DND-41 (cell line): ENCODE results near the gene CLEC4F.

Experiments
- ATAC-seq: fragments of 200-7000 bp; cut with Tn5 transposase; 3 replicates; pipeline ENCODE4 v1.9.1; 2021; ENCODE audit warnings: low read depth; ENCODE audit not compliant: insufficient read depth
- DNase-seq: peaks from one replicate; pipeline ENCODE4 v3.0.0-alpha.2; 2020
- H2AFZ ChIP-seq: 2 replicates; pipeline ENCODE4 v1.6.0; 2012; ENCODE audit warnings: low read depth, low read length
- H3K27ac ChIP-seq: 2 replicates; pipeline ENCODE4 v1.5.1; 2012; ENCODE audit warnings: low read length, inconsistent platforms
- H3K27me3 ChIP-seq: fragments of 200-600 bp; sonication (generic); 2 replicates; pipeline ENCODE4 v1.6.0; 2012; ENCODE audit warnings: low read length, mild to moderate bottlenecking, inconsistent platforms; ENCODE audit not compliant: insufficient read depth, poor library complexity
- H3K36me3 ChIP-seq: 2 replicates; pipeline ENCODE4 v1.5.1; 2012; ENCODE audit warnings: low read length, inconsistent platforms; ENCODE audit not compliant: insufficient read depth
- H3K4me1 ChIP-seq: 2 replicates; pipeline ENCODE4 v1.5.1; 2012; ENCODE audit warnings: mild to moderate bottlenecking, low read length; ENCODE audit not compliant: insufficient read depth
- H3K4me2 ChIP-seq: 2 replicates; pipeline ENCODE4 v1.6.0; 2012; ENCODE audit warnings: mild to moderate bottlenecking, moderate library complexity, low read length, inconsistent platforms; ENCODE audit not compliant: insufficient read depth
- H3K4me3 ChIP-seq, 2 experiments: fragments of 200-600 bp in 1 of 2; shearing (Covaris generic) in 1 of 2; 2 replicates each; pipeline ENCODE4 v1.5.1; 2012 to 2016; ENCODE audit warnings: inconsistent platforms in 2 of 2, low read length in 2 of 2, mild to moderate bottlenecking in 2 of 2, low read depth in 1 of 2, moderate library complexity in 1 of 2
- H3K79me2 ChIP-seq: 2 replicates; pipeline ENCODE4 v1.6.0; 2012; ENCODE audit warnings: low read length, inconsistent platforms; ENCODE audit not compliant: insufficient read depth
- H3K9ac ChIP-seq: 2 replicates; pipeline ENCODE4 v1.6.0; 2012; ENCODE audit warnings: low read depth, mild to moderate bottlenecking, inconsistent platforms, low read length, moderate library complexity
- H3K9me3 ChIP-seq: 2 replicates; pipeline ENCODE4 v1.5.1; 2012; ENCODE audit warnings: low read length, moderate library complexity, mild to moderate bottlenecking, inconsistent platforms; ENCODE audit not compliant: insufficient read depth, severe bottlenecking
- H4K20me1 ChIP-seq: 2 replicates; pipeline ENCODE4 v1.6.0; 2012; ENCODE audit warnings: low read length; ENCODE audit not compliant: insufficient read depth
- CTCF ChIP-seq: IDR thresholded peaks from 2 replicates; pipeline ENCODE4 v1.5.1; 2012; ENCODE audit warnings: borderline replicate concordance, low read length, moderate library complexity, mild to moderate bottlenecking; ENCODE audit not compliant: poor library complexity, severe bottlenecking; ENCODE audit errors: extremely low read depth
- EZH2 ChIP-seq: IDR thresholded peaks from 3 replicates; pipeline ENCODE4 v1.6.1; 2012; ENCODE audit warnings: borderline replicate concordance, low read depth, mild to moderate bottlenecking, moderate library complexity, low read length, inconsistent platforms; ENCODE audit not compliant: severe bottlenecking

Gene CLEC4F

GRCh38 chr2:70808983-70809958, 11.1 kb downstream of the CLEC4F start:
- Histone ChIP-seq H3K9me3 (no peaks in the 10 kb centered on the region), H3K9ac (no peak overlapping the region), H3K36me3 (no peaks in the 10 kb centered on the region), H3K4me3 (no peak overlapping the region), H2AFZ (no peak overlapping the region), H3K4me2 (no peak overlapping the region), H3K79me2 (no peaks in the 10 kb centered on the region), H3K4me1 (no peaks in the 10 kb centered on the region), H4K20me1 (no peaks in the 10 kb centered on the region), H3K27ac (no peak overlapping the region), H3K27me3 (peaks cover 4% of the 10 kb centered on the region)
- DNase-seq: no peak
- no peak for ATAC-seq
- TF ChIP-seq CTCF: no peak
- TF ChIP-seq EZH2: no peak

- no peaks in the 10 kb centered on the region for H3K4me1 ChIP-seq
Measured at GRCh38 chr2:70807828-70808118, 12.6 kb downstream of the CLEC4F start.

GRCh38 chr2:70807102-70807827, 13.1 kb downstream of the CLEC4F start:
- no peaks in the 10 kb centered on the region for H3K9me3 ChIP-seq
- H3K27me3 ChIP-seq: peaks cover 4% of the 10 kb centered on the region
- no peak overlapping the region for H3K4me2 ChIP-seq
- no peaks in the 10 kb centered on the region for H3K4me1 ChIP-seq
- H4K20me1 ChIP-seq: no peaks in the 10 kb centered on the region
- TF ChIP-seq CTCF: no peak
- TF ChIP-seq EZH2: no peak
- no peak overlapping the region for H2AFZ ChIP-seq
- no peak overlapping the region for H3K4me3 ChIP-seq
- H3K9ac ChIP-seq: no peak overlapping the region
- H3K27ac ChIP-seq: no peak overlapping the region
- no peak for ATAC-seq
- H3K36me3 ChIP-seq: no peaks in the 10 kb centered on the region
- no peak for DNase-seq
- H3K79me2 ChIP-seq: no peaks in the 10 kb centered on the region

More at GRCh38 chr2:70807828-70808118, 12.6 kb downstream of the CLEC4F start:
- TF ChIP-seq EZH2: no peak
- no peak for TF ChIP-seq CTCF
- no peaks in the 10 kb centered on the region for H3K36me3 ChIP-seq
- H2AFZ ChIP-seq: no peak overlapping the region
- H3K27me3 ChIP-seq: peaks cover 4% of the 10 kb centered on the region
- no peak overlapping the region for H3K4me3 ChIP-seq
- H4K20me1 ChIP-seq: no peaks in the 10 kb centered on the region
- no peaks in the 10 kb centered on the region for H3K9me3 ChIP-seq
- no peak overlapping the region for H3K27ac ChIP-seq
- H3K9ac ChIP-seq: no peak overlapping the region
- no peak for ATAC-seq
- DNase-seq: no peak
- H3K4me2 ChIP-seq: no peak overlapping the region
- no peaks in the 10 kb centered on the region for H3K79me2 ChIP-seq
